Measurements from ENCODE around the gene CPEB2. TPM values are rescaled to one million over a fixed set of nuclear protein-coding genes. Genes with fewer than 3 reads are reported as not detected.

CPEB2 gene
- 10 to 100 TPM in 3 of 4 donors, 1 to 10 TPM in 1; 6.5 to 23.5 (median 19.2) TPM for polyA plus RNA-seq (ENCODE audit: insufficient read length in 4 of 4)

- peak; percentile 84 to 92 (median 86) for DNase-seq (ENCODE audit: low read depth in 4 of 4, low spot score in 3 of 4)
These were observed at the start of gene CPEB2 for GRCh38 chr4:15001869-15002658. Gene CPEB2, plus strand, starts transcription at chr4:15002481. Its CDS starts 193 bp downstream, at chr4:15002674.

DNA sequence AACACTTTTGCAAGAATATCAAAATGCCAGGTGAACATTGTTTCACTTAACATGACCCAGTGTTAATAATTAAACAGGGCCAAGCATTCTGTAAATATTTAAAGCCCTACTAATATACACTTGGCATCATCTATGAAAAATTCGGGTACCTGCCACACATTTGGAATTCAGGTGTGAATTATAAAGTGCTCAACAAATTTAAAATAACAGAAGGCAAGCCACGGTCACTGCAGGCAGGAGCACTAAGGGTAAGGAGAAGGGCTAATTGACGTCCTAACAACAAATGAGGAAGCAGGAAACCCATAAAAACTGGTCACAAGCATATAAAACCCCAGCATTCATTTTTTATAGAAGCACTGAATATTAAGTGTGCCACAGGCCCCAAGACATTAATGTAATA lies 43.8 kb upstream of the CPEB2 start:
- DNase-seq (ENCODE audit: low read depth in 4 of 4, low spot score in 3 of 4) = no peak

GRCh38 chr4:14961292-14961691 lies 41.0 kb upstream of the CPEB2 start:
- no peak for DNase-seq (ENCODE audit: low read depth in 4 of 4, low spot score in 3 of 4)

DNA sequence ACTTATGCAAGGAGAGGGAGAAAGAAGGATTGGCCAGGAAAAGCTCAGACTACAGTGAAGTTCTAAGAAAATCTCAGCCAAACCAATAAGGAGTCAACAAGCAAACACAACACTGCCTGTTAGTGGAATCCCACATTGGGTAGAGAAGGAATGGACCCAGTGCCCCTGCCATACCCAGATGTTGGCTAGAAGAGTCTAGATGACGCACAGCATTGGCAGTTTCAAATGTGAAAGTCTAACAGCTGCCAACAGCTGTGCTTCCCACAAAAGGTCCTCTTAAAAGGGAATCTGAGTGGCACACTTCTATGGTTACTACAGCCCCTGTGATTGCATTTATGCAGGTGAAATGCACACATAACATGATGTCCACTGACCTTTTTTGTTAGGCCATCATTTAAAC lies 37.2 kb upstream of the CPEB2 start:
- DNase-seq (ENCODE audit: low read depth in 4 of 4, low spot score in 3 of 4) = no peak

DNA sequence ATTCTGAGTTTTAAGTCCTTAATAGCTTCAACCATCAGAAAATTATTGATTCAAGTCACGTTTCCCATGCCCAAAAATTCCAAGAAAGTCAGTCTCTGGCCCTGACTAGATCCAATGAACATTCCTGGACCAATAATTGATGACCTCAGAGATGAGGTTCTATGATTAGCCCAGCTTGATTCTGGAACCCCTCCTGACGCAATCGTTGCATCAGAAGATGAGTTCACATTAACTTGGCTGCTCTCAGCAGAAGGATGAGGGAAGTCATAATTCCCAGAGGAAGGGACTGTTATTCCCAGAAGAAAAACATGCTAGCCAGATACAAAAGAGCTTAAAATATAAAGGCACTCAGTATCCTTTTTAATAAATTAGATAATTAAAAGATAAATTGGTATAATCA lies 34.3 kb upstream of the CPEB2 start:
- no peak for DNase-seq (ENCODE audit: low read depth in 4 of 4, low spot score in 3 of 4)

DNA sequence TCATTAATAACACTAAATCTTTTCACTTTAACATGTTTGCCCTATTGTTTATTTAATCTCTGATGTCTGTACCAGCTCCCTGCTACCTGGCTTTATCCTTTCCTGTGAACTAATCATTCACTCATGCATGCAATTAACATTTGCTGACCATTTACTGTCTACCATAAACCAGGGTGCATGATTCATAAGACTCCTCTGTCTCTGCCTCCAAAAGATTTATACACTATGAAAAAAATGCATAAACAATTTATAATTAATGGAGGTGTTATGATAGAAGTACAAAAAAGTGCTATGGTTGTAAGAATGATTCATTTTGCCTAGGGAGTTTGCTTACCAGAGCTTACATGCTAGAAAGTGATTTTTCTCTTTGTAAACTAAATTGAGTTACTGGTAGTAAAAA lies 24.5 kb upstream of the CPEB2 start:
- DNase-seq (ENCODE audit: low read depth in 4 of 4, low spot score in 3 of 4) = no peak

- no peak for DNase-seq (ENCODE audit: low read depth in 4 of 4, low spot score in 3 of 4)
These were observed 17.8 kb upstream of the CPEB2 start for GRCh38 chr4:14984448-14984847.

DNA sequence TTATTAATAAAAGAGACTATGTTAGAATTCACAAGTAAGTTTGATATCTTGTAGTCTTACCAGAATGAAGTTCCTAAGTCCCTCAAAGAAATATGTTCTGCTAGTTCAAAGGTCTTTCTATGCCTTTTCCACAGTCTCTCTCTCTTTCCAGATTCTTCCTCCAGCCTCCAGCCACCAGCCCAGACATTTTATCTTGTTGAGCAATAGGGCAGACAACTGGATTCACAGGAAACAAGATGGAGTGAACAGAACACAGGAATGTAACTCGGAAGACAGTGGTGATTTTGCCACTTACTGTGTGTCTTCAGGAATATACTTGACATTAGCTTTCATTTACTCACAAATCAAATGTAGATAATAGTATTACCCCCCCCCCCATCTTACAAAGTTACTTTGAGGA lies 17.1 kb upstream of the CPEB2 start:
- DNase-seq (ENCODE audit: low read depth in 4 of 4, low spot score in 3 of 4) = no peak

DNA sequence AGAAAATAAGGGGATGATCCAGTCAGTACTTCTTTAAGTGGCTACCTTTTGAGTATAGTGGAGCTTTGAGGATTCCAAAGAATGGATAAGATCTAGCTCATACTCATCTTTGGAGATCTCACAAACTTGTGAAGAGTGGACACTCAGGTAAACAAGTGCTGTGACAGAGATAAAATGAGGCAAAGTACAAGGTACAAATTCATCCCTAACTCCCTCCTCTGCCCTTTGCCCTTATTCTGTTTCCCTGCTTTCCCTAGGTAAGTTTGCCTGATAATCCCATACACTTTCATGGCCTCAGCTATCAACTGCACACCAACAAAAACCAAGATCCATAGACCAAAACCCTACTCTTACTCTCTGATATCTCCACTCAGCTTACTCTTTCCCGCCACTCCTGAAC lies 16.4 kb upstream of the CPEB2 start:
- DNase-seq (ENCODE audit: low read depth in 4 of 4, low spot score in 3 of 4) = no peak

- DNase-seq (ENCODE audit: low read depth in 4 of 4, low spot score in 3 of 4) = no peak
These were observed 15.2 kb upstream of the CPEB2 start for GRCh38 chr4:14987054-14987453.

GRCh38 chr4:14990484-14990883 lies 11.8 kb upstream of the CPEB2 start:
- DNase-seq (ENCODE audit: low read depth in 4 of 4, low spot score in 3 of 4) = no peak

- DNase-seq (ENCODE audit: low read depth in 4 of 4, low spot score in 3 of 4) = no peak
These were observed 8.0 kb upstream of the CPEB2 start for GRCh38 chr4:14994242-14994641.

GRCh38 chr4:15001248-15001868 lies 923 bp upstream of the CPEB2 start:
- peak; percentile 40 to 61 (median 48) for DNase-seq (ENCODE audit: low read depth in 4 of 4, low spot score in 3 of 4)

DNA sequence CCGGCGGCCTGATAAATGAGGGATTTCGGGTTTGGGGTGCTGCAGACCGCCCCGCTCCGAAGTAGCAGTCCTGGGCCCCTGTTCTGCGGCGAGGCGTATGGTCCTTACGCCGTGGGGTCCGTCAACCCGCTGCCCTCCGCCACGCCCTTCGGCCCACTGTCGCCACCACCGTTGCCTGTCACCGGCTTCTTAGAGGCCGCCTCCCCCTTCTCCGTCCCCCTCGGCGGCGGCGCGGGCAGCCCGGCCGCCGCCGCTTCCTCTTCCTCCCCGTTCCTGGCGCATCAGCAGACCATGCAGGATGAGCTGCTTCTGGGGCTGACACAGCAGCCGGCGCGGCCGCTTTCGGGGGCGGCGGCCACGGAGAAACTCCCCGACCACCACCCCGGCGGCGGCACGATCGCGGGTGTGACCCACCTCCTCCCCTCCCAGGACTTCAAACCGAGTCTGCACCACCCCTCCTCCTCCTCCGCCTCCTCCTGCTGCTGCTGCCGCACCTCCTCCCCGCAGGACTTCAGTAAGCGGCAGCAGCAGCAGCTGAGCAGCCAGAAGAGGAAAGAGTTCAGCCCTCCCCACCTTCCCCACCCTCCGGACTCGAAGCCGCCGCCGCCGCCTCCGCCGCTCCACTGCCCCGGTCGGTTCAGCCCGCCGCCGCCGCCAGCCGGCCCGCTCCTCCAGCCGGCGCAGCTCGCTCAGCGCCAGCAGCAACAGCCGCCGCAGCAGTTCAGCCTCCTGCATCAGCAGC lies 549 bp downstream of the CPEB2 start:
- DNase-seq (ENCODE audit: low read depth in 4 of 4, low spot score in 3 of 4) = peak in 3 of 4 donors; percentile 30 to 50 (median 42)

DNA sequence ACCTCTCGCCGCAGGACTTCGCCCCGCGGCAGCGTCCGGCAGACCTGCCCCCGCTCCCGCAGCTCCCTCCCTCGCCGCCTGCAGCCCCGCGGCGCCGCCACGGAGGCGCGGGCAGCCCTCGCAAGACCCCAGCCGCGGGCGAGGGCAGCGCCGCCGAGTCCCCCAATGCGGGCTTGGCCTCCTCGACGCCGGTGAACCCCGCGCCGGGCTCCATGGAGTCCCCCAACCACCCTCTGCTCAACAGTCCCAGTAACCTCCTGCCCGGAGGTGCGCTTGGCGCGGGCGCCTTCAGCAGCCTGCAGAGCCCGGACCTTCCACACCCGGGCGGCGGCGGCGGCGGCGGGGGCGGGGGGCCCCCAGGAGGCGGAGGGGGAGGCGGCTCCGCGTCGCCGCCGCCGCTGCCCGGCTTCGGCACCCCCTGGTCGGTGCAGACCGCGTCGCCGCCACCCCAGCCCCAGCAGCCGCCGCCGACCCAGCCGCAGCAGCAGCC lies 1.2 kb downstream of the CPEB2 start:
- DNase-seq (ENCODE audit: low read depth in 4 of 4, low spot score in 3 of 4) = peak in 2 of 4 donors; percentile 12 to 27

DNA sequence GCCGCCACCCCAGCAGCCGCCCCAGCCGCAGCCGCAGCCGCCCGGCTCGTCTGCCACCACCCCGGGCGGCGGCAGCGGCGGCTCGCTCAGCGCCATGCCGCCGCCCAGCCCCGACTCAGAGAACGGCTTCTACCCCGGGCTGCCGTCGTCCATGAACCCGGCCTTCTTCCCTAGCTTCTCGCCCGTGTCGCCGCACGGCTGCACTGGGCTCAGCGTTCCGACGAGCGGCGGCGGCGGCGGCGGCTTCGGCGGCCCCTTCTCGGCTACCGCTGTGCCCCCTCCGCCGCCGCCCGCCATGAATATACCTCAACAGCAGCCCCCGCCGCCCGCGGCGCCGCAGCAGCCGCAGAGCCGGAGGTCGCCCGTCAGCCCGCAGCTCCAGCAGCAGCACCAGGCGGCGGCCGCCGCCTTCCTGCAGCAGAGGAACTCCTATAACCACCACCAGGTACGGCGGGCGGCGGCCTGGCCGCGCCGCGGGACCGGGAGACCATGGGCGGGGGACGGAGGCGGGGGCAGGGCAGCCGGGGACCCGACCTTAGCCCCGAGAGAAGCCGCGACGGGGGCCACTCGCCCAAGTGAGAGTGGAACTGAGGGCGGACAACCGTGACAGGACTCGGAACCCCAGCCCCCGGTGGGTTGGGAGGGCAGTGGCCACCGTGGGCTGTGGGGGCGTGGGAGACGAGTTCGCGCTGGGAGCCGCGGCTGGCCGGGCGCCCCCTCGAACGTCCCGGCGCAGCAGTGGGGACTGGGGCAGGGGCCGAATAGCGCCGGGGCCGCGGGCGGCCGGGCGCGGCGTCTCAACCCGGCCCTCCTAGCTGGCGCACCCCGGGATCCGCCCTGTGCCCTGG lies 1.8 kb downstream of the CPEB2 start:
- DNase-seq (ENCODE audit: low read depth in 4 of 4, low spot score in 3 of 4) = no peak

DNA sequence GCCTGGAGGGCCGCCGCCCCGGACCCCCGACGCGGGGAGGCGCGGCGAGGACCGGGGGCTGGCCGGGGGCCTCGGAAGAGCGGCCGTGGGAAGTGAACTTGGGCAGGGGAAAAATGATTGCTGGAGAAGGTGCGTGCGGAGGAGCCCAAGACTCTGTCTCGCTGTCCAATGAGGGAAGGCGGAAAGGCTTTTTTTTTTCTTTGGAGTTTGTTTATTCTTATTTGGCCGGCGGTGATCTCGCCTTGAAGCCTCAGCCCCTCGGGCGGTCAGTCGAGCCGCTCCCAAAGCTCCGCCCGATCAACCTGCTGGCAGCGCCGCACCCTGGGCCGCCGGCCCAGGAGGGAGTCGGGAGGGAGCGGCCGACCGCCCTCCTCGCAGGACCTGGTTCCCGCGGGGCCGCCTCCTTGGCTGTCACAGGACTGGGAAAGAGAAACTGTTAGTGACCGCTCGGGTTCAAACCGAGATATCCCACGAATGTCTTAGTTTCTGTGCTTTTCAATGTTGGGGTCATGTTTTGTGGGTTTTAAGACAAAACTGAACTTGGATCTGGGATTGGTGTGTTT lies 2.5 kb downstream of the CPEB2 start:
- DNase-seq (ENCODE audit: low read depth in 4 of 4, low spot score in 3 of 4) = peak in 2 of 4 donors; percentile 21 to 32

- no peak for DNase-seq (ENCODE audit: low read depth in 4 of 4, low spot score in 3 of 4)
These were observed 3.3 kb downstream of the CPEB2 start for GRCh38 chr4:15005474-15006115.

- DNase-seq (ENCODE audit: low read depth in 4 of 4, low spot score in 3 of 4) = no peak
These were observed 4.2 kb downstream of the CPEB2 start for GRCh38 chr4:15006416-15007024.
